HG03066 (cell line): ENCODE measurements around the gene ERP44.
"Not testable (repeated sequence)": the region's sequence is repeated elsewhere in the genome, so short reads cannot be mapped to it uniquely, and the experiment has no call there.

Experiments
- ATAC-seq: cut with Tn5 transposase; IDR thresholded peaks from one replicate; pipeline ENCODE4 v1.9.1; 2021; ENCODE audit warnings: low read depth; ENCODE audit not compliant: unreplicated experiment

The ERP44 gene

DNA sequence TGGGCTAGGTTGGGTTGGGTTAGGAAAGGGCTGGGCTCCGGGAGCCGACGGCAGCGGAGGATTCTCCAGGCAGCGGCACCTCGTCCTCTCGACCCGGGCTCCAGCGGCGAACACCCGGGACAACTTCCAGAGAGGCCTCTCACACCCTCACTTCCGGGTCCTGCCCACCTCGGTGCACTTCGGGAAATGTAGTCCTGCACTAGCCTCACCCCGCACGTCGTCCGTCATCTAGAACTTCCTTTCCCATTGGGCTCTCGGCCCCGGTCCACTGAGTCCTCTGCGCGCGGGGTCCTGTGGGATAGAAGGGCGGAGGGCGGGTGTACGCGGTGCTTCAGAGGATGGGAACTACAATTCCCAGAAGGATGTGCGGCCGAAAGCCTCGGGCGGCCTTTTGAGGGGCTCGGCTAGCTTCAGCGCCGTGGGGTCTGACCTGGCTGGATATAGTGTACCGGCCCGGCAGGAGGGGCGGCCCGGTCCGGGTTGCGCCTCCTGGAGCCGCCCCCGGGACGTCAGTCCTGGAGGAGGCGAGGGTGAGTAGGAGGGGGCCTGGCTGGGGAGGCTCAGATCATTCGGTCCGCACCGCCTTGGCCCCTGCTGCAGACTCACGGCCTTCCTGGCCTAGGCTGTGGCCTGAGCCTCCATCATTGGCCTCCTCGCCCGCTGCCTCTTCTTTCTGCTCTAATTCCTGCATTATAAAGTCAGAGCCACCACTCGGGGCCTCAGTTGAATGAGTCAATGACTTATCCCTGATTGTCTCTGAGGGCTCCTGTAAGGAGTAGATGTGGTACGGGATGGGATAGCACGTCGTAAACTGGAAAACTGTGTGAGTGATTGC lies at the start of gene ERP44, which contains the start of gene INVS:
Gene ERP44 (minus strand): TSS at position 114 of the 835 bp plus-strand sequence. CDS start 160 bp downstream, outside the sequence.
Gene INVS (plus strand): TSS at position 357 of the 835 bp plus-strand sequence. CDS start 5,279 bp downstream, outside the sequence.
- ATAC-seq, result peak; percentile 98

DNA sequence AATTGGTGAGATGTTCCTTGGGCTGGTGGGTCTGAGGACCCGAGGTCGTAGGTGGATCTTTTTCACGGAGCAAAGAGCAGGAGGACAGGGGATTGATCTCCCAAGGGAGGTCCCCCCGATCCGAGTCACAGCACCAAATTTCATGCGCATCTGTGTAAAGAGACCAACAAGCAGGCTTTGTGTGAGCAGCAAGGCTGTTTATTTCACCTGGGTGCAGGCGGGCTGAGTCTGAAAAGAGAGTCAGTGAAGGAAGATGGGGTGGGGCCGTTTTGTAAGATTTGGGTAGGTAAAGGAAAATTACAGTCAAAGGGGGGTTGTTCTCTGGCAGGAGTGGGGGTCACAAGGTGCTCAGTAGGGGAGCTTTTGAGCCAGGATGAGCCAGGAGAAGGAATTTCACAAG lies 47.2 kb upstream of the ERP44 start:
- not testable (repeated sequence) for ATAC-seq

DNA sequence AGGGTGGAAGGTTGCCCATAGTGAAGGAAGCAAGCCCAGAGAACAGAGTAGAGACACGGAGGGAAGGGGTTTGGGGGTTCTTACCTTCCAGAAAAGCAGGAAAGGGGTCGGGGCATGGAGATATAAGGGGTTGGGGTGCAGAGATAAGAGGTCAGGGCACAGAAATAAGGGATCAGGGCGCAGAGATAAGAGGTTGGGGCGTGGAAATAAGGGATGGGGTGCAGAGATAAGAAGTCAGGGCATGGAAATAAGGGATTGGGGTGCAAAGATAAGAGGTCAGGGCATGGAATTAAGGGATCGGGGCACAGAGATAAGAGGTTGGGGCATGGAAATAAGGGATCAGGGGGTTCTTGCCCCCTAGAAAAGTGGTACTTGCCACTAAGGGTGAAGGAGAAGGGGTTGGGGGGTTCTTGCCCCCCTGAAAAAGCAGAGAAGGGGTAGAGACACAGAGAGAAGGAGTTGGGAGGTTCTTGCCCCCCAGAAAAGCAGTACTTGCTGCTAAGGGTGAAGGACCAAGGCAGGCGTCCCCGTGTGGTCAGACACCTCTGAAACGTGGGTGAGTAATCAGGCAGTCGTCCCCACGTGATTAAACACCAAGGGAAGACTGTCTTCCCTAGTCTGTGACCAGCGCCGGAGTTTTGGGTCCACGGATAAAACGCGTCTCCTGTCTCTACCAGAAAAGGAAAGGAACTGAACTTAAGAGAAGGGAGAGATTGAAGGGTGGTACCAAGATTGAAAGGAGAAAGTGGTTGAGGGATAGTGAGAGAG lies 46.6 kb upstream of the ERP44 start:
- ATAC-seq, result not testable (repeated sequence)

DNA sequence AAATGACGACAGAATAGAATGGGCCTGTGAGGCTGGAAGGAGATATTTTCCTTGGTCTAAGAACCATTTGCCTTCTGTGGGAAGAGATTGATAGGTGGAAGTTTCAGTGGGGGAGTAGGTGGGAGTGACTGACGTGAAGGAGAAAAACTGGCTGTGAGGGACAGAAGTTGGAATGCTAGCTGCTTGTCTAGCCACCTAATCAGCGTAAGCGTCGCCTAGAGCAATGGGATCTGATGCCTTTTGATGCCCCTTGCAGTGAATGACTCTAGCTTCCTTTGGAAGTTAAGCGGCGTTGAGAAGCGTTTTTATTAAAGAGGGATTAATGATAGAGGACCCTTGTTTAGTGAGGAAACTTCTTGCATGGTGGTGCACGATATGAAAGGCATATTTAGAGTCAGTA lies 43.1 kb upstream of the ERP44 start:
- ATAC-seq, result not testable (repeated sequence)

GRCh38 chr9:100140303-100140702 lies 41.5 kb upstream of the ERP44 start:
- ATAC-seq, result not testable (repeated sequence)

- ATAC-seq, result not testable (repeated sequence)
Observed at GRCh38 chr9:100136799-100137198, 38.0 kb upstream of the ERP44 start.

DNA sequence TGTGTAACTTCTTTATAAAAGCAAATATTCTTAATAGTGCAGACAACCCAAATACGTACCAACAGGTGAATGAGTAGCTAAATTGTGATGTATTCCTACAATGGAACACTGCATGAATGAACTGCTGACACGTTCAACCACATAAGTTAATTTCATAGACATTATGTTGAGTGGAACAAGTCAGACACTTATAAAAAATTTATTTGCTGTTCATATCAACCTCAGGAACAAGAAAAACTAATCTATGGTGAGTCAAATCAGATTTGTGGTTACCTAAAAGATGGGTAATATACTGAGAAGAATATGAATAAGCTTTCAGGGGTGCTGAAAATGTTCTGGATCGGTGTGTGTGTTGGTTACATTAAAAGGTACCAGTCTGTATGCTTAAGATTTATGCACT lies 35.9 kb upstream of the ERP44 start:
- ATAC-seq, result no peak

GRCh38 chr9:100131875-100132430 lies 33.2 kb upstream of the ERP44 start:
- ATAC-seq, result no peak

DNA sequence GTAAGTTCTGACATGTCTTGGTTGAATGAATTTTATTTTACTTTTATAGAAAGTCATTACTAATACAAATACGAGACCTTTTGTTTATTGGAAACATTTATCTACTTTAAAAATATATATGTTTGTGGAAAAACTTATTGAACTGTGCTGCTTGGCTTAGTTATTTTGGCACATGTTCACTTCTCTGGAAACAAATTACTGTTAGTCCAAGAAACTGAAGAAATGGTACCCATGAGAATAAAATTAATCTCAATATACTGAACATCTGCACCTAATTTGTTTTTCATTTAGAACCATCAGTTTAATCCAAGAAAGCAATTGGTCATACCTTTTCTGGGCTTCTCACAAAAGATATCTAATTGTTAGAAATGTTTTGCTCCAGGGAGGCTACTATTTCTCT lies 32.4 kb upstream of the ERP44 start:
- no peak for ATAC-seq

DNA sequence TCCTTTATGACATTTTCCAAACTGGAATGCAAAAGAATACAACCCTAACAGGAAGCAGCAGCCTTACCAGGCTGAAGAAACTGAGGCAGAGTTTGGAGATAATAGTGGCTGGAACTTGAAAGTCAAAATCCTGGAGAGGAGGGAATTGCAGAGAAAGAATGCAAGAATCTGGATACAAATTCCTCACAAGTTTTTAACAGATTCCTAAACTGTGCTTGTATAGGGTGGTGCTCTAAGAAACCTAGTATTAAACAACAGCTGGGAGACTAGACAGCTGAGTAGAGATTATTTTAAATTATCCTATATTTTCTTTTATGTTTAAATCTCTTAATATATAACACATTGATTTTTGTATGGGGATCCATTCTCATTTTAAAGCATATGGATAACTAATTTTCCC lies 31.0 kb upstream of the ERP44 start:
- no peak for ATAC-seq

GRCh38 chr9:100126423-100126822 lies 27.6 kb upstream of the ERP44 start:
- no peak for ATAC-seq

- no peak for ATAC-seq
Observed at GRCh38 chr9:100125910-100126309, 27.1 kb upstream of the ERP44 start.

DNA sequence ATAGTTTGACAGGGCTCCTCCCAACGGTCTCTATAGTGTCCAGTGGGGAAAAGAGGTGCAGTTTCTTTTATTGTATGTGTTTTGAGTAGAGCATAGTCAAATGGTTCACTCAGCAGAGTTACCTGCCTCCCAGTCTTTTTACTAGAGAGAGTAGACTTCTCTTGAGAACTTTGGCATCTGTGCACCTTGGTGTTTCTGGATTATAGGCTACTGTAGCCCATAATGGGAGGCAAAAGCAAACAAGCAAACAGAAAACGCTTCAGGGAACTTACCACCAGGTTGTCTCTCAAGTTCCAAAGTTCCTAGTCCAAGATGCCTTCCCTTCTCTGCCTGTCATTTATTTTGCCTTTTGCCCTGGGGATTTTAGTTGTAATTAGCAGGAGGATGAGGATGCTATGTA lies 26.4 kb upstream of the ERP44 start:
- ATAC-seq, result no peak

DNA sequence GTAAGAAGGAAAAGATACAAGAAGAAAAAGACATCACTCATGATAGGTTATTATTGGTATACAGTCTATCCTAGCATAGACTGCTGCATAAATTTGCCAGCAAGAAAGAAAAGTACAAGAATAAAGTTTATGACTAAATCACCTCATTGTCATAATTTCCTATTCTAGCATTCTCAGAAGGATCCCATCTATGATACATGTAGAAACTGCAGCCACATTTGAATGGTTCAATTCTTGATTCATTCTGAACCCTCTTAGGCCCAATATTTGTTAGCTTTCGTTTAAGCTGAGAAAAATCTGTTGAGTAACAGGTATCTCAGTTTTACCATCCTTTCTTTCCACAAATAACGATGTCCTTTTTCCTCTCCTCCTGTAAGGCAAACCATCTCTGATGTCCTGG lies 21.5 kb upstream of the ERP44 start:
- no peak for ATAC-seq

GRCh38 chr9:100117316-100117715 lies 18.5 kb upstream of the ERP44 start:
- no peak for ATAC-seq

DNA sequence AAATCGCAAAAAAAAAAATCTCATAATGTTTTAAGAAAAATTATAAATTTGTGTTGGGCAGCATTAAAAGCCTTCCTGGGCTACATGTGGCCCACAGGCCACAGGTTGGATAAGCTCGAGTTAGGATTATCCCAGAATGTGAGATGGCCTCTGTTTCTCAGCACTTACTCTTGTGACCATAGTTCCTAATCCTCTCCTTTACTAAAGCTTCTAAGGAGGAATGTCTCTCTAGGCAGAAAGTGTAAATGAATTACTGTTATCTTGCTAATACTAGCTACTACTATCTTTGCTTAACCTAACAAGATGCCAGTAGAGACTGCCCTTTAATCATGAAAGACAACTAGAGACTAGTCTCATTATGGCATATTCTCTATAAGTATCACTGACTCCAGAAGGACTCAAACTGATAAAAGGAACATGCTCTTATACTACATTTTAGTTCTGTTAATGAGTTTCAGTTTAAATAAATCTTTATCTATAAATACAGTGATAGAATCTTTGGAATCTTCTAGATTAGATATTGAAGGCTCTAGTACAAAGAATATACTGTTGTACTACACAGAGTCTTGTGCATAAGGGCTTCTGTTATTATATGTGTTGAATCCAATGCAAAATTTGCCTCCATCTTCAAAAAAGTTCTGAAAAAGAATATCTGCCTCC lies 14.0 kb upstream of the ERP44 start:
- ATAC-seq, result no peak

GRCh38 chr9:100111235-100111634 lies 12.4 kb upstream of the ERP44 start:
- no peak for ATAC-seq

- no peak for ATAC-seq
Observed at GRCh38 chr9:100108559-100108958, 9.8 kb upstream of the ERP44 start.

- ATAC-seq, result no peak
Observed at GRCh38 chr9:100106616-100107015, 7.8 kb upstream of the ERP44 start.

GRCh38 chr9:100105861-100106260 lies 7.1 kb upstream of the ERP44 start:
- ATAC-seq, result no peak

GRCh38 chr9:100104314-100104713 lies 5.5 kb upstream of the ERP44 start:
- no peak for ATAC-seq
